HG03108 (cell line): ENCODE measurements around the gene ZNF765.
"Not testable (repeated sequence)": the region's sequence is repeated elsewhere in the genome, so short reads cannot be mapped to it uniquely, and the experiment has no call there.

Source experiments
- ATAC-seq: cut with Tn5 transposase; IDR thresholded peaks from one replicate; pipeline ENCODE4 v1.9.1; 2021; ENCODE audit warnings: moderate library complexity; ENCODE audit not compliant: unreplicated experiment

The ZNF765 gene

DNA sequence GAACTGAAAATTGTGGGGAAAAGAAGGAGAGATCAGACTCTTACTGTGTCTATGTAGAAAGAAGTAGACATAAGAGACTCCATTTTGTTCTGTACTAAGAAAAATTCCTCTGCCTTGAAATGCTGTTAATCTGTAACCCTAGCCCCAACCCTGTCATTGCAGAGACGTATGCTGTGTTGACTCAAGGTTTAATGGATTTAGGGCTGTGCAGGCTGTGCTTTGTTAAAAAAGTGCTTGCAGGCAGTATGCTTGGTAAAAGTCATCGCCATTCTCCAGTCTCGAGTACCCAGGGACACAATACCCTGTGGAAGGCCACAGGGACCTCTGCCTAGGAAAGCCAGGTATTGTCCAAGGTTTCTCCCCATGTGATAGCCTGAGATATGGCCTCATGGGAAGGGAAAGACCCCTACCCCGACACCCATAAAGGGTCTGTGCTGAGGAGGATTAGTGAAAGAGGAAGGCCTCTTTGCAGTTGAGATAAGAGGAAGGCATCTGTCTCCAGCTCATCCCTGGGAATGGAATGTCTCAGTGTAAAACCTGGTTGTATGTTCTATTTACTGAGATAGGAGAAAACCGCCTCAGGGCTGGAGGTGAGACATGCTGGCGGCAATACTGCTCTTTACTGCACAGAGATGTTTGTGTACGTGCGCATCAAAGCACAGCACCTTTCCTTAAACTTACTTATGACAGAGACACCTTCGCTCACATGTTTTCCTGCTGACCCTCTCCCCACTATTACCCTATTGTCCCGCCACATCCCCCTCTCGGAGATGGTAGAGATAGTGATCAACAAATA, 25.8 kb downstream of the ZNF765 start:
- not testable (repeated sequence) for ATAC-seq

- ATAC-seq, result no peak
These were observed 27.6 kb downstream of the ZNF765 start for GRCh38 chr19:53422551-53422950.

DNA sequence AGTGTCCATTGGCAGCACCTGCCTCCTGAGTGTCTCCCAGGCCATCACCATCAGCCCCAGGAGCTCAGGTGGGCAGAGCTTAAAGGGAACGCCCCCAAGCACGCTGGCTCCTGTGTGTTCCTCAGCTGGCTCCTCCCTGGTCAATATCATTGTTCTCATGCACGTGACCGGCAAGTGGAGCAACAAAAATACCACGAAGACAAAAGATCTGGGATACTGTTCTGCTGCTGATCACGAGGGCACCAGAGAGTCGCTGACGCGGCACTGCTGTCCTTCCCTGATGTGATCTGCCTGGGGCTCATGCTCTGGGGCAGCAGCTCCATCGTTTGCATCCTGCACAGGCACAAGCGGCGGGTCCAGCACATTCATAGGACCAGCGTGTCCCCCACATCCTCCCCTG, 28.1 kb downstream of the ZNF765 start:
- not testable (repeated sequence) for ATAC-seq

DNA sequence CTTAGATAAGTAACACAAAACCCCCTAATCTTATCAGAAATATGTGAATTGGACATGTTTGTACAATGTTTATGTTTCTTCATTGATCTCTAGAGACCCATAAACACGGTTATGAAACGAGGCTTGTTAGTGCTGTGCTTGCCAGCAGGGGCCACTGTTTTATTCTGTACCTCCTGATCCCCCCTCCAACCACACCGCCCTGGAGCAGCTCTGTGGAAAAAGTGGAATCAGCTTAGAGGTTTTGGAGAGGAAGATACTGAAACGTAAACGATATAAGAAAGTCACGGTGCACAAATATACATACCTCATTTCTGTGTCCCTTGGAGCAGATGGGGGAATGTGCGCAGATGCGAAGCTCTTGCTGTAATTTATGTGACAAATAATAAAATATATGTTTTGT, 28.7 kb downstream of the ZNF765 start:
- ATAC-seq, result not testable (repeated sequence)

GRCh38 chr19:53424968-53425597, 30.1 kb downstream of the ZNF765 start:
- ATAC-seq, result no peak

GRCh38 chr19:53431399-53432087, 36.6 kb downstream of the ZNF765 start, which contains the start of gene ZNF761:
TSS of gene ZNF761 (plus strand) at chr19:53431984. CDS start at chr19:53447269, 15,285 bp downstream.
- peak; percentile 96 for ATAC-seq

DNA sequence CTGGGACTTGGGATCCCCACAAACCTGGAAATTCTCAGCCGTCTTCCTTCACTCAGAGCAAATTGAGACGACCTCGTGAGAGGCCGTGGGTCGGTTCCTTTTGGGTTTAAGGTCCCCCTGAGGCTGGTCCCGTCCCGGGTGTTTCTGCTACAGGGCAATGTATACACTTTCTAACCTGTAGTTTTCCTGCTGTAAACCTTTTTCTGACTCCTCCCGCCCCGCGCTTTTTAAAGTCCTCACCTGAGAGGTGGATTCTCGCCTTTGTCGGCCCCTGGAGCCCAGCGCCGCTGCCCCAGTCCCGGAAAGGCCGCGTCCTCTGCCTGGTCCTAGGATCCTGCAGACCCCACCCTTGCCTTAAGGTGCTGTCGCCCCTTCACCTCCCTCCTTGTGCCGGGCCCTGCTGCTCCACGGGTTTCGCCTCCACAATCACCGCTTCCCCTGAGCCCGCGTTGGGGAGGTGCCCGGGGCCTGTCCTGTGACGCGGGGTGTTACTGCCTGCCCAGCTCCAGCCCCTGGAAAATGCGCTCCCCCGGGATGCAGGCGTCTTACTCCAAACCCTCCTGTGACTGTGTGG, 37.2 kb downstream of the ZNF765 start:
- ATAC-seq, result peak; percentile 22

DNA sequence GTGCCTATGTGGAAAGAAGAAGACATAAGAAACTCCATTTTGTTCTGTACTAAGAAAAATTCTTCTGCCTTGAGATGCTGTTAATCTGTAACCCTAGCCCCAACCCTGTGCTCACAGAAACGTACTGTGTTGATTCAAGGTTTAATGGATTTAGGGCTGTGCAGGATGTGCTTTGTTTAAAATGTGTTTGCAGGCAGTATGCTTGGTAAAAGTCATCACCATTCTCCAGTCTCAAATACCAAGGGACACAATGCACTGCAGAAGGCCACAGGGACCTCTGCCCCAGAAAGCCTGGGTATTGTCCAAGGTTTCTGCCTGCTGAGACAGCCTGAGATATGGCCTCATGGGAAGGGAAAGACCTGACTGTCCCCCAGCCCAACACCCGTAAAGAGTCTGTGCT, 48.9 kb downstream of the ZNF765 start:
- not testable (repeated sequence) for ATAC-seq

- ATAC-seq, result not testable (repeated sequence)
These were observed 52.2 kb downstream of the ZNF765 start for GRCh38 chr19:53447196-53447595.

DNA sequence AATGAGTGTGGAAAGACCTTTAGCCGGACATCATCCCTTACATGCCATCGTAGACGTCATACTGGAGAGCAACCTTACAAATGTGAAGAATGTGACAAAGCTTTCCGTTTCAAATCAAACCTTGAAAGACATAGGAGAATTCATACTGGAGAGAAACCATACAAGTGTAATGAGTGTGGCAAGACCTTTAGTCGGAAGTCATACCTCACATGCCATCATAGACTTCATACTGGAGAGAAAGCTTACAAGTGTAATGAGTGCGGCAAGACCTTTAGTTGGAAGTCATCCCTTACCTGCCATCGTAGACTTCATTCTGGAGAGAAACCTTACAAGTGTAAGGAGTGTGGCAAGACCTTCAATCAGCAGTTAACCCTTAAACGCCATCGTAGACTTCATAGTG, 60.9 kb downstream of the ZNF765 start:
- ATAC-seq, result no peak

- ATAC-seq, result not testable (repeated sequence)
These were observed 65.3 kb downstream of the ZNF765 start for GRCh38 chr19:53460131-53460721.

- ATAC-seq, result no peak
These were observed 66.9 kb downstream of the ZNF765 start for GRCh38 chr19:53461866-53462265.

- no peak for ATAC-seq
These were observed 67.9 kb downstream of the ZNF765 start for GRCh38 chr19:53462861-53463260.

DNA sequence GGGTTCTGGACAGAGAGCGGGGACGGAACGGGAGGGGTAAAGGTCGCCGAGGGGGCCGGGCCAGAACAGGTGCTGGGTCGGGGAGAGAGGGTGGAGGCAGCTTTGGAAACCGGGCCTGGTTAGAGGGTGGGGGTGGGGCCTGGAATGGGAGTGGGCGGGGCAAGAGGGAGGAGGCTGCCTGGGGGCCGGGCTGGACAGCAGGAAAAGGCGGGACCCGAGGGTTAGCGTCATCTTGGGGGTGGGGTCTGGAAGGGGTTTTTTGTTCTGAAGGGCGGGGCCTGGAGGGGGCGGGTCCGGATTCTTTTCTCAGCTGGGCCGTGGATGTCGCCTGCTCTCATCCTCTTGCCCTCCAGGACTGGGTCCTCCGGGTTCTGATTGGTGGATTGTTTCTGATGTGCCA, 68.3 kb downstream of the ZNF765 start:
- ATAC-seq, result no peak

GRCh38 chr19:53466726-53467484, 72.0 kb downstream of the ZNF765 start:
- ATAC-seq, result peak; percentile 21

GRCh38 chr19:53467485-53468262, 72.7 kb downstream of the ZNF765 start, which contains the start of gene ZNF813:
TSS of gene ZNF813 (plus strand) at chr19:53467733. CDS start at chr19:53483823, 16,090 bp downstream.
- ATAC-seq, result peak; percentile 89

DNA sequence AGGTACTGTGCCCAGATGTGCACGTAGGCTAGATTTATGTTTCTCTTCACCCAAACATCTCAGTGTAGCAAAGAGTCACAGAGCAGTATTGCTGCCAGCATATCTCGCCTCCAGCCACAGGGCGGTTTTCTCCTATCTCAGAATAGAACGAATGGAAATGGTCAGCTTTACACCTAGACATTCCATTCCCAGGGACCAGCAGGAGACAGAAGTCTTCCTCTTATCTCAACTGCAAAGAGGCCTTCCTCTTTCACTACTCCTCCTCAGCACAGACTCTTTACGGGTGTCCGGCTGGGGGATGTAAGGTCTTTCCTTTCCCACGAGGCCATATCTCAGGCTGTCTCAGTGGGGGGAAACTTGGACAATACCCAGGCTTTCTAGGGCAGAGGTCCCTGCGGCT, 73.7 kb downstream of the ZNF765 start:
- ATAC-seq, result not testable (repeated sequence)

DNA sequence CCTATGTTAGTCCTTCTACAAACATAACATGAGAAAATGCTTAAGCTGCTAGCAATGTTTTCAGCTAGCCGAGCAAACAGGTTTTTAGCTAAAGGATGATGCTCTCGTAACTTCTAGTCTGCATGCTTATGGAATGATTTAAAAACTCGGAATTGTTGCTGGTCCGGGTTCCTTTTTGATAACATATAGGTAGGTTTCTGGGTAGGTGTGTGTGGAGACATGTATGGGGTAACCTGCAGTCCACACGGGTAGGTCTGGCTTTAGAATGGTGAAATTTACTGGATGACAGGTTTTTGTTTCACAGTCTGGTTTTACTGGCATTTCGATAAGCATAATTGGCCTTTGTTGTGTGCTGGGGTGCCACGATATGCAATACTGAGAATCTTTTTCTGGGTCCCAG, 77.0 kb downstream of the ZNF765 start:
- no peak for ATAC-seq

GRCh38 chr19:53474832-53475231, 79.9 kb downstream of the ZNF765 start:
- ATAC-seq, result not testable (repeated sequence)
